Calu3 (cell line): ENCODE measurements around the gene OR5B17. TPM values are rescaled to one million over a fixed set of nuclear protein-coding genes. Genes with fewer than 3 reads are reported as not detected.

Source experiments
- BruUV-seq: library from RNA; stranded (reverse); fragments of 400-500 nt; replicated peaks from 2 replicates; lab custom pipeline; 2021; lab: Mats Ljungman, UMichigan
- CTCF ChIA-PET: fragments of 300-600 bp; sonication (Branson Sonifier 250); formaldehyde crosslinking; loops from one replicate; lab custom pipeline; 2022; ENCODE audit warnings: antibody characterized with exemption; lab: Charles Lee
- DNase-seq: peaks from one replicate; pipeline ENCODE4 v3.0.0; 2022
- H3K27ac Mint-ChIP-seq: one replicate; pipeline ENCODE4 v1.8.0; 2022; ENCODE audit warnings: mixed read lengths; ENCODE audit not compliant: unreplicated experiment
- H3K27me3 Mint-ChIP-seq: one replicate; pipeline ENCODE4 v1.8.0; 2022; ENCODE audit warnings: mixed read lengths; ENCODE audit not compliant: unreplicated experiment
- H3K36me3 Mint-ChIP-seq: one replicate; pipeline ENCODE4 v1.8.0; 2022; ENCODE audit warnings: mild to moderate bottlenecking, moderate library complexity, mixed read lengths; ENCODE audit not compliant: insufficient read depth, unreplicated experiment
- H3K4me1 Mint-ChIP-seq: one replicate; pipeline ENCODE4 v1.8.0; 2022; ENCODE audit warnings: mild to moderate bottlenecking, low read depth, mixed read lengths; ENCODE audit not compliant: unreplicated experiment
- H3K4me3 Mint-ChIP-seq: one replicate; pipeline ENCODE4 v1.8.0; 2022; ENCODE audit warnings: mild to moderate bottlenecking, low read depth, moderate library complexity, mixed read lengths; ENCODE audit not compliant: unreplicated experiment
- H3K9me3 Mint-ChIP-seq: one replicate; pipeline ENCODE4 v1.8.0; 2022; ENCODE audit warnings: low read depth, mixed read lengths; ENCODE audit not compliant: unreplicated experiment
- intact Hi-C: fragments of 100-400 bp; cut with micrococcal nuclease; formaldehyde crosslinking; loops from one replicate; pipeline ENCODE4 v1.10.0; 2022; ENCODE audit not compliant: unreplicated experiment
- total RNA-seq: library from RNA; stranded (reverse); gene quantifications from 2 replicates; pipeline ENCODE4 v1.2.3, GENCODE V29; 2022
- TF ChIP-seq, protein P1 (sequence below): fragments of 200-600 bp; IDR thresholded peaks from one replicate; pipeline ENCODE4 v1.8.0; 2022; ENCODE audit warnings: antibody characterized with exemption; ENCODE audit not compliant: unreplicated experiment

Gene OR5B17
- total RNA-seq, 1 experiment from 2014 or later = not detected

GRCh38 chr11:58316142-58316541 is 42.7 kb downstream of the OR5B17 start:
- Mint-ChIP-seq H3K9me3 (peaks cover 4% of the 10 kb centered on the region), H3K27ac (no peak overlapping the region)
- DNase-seq = no peak

More at GRCh38 chr11:58316142-58316541, 42.7 kb downstream of the OR5B17 start:
- Mint-ChIP-seq H3K4me3 (no peak overlapping the region), H3K27me3 (no peaks in the 10 kb centered on the region), H3K36me3 (no peaks in the 10 kb centered on the region), H3K4me1 (no peaks in the 10 kb centered on the region)
- BruUV-seq = no TSS peak
- intact Hi-C loops = no loop called here
- CTCF ChIA-PET = interaction anchor here (0.5 kb wide), 1 partner anchor 326 kb away, joined by 4 read pairs; no protein-coding TSS in a partner anchor
- TF ChIP-seq, protein P1, sequence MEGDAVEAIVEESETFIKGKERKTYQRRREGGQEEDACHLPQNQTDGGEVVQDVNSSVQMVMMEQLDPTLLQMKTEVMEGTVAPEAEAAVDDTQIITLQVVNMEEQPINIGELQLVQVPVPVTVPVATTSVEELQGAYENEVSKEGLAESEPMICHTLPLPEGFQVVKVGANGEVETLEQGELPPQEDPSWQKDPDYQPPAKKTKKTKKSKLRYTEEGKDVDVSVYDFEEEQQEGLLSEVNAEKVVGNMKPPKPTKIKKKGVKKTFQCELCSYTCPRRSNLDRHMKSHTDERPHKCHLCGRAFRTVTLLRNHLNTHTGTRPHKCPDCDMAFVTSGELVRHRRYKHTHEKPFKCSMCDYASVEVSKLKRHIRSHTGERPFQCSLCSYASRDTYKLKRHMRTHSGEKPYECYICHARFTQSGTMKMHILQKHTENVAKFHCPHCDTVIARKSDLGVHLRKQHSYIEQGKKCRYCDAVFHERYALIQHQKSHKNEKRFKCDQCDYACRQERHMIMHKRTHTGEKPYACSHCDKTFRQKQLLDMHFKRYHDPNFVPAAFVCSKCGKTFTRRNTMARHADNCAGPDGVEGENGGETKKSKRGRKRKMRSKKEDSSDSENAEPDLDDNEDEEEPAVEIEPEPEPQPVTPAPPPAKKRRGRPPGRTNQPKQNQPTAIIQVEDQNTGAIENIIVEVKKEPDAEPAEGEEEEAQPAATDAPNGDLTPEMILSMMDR = no peak

Other genes starting within 250 kb of the OR5B17 start
- gene OR9I1, start 233.5 kb downstream of the OR5B17 start, total RNA-seq = not detected in 2 replicates
- not detected in 2 replicates for gene OR9Q2, start 170.0 kb downstream of the OR5B17 start, total RNA-seq
- gene OR1S2, start 154.9 kb downstream of the OR5B17 start, total RNA-seq = not detected in 2 replicates
- gene OR1S1, start 146.3 kb downstream of the OR5B17 start, total RNA-seq = not detected in 2 replicates
- not detected in 2 replicates for gene OR10Q1, start 130.2 kb downstream of the OR5B17 start, total RNA-seq
- gene OR10W1, start 90.8 kb downstream of the OR5B17 start, total RNA-seq = not detected in 2 replicates
- not detected in 2 replicates for gene OR5B3, start 47.8 kb upstream of the OR5B17 start, total RNA-seq
- not detected in 2 replicates for gene OR5B2, start 69.1 kb upstream of the OR5B17 start, total RNA-seq
- not detected in 2 replicates for gene OR5B12, start 83.2 kb upstream of the OR5B17 start, total RNA-seq
- gene OR5B21, start 149.0 kb upstream of the OR5B17 start, total RNA-seq = not detected in 2 replicates
- 4.0 and 6.0 TPM in 2 replicates for gene LPXN, start 216.8 kb upstream of the OR5B17 start, total RNA-seq
- 61.5 and 61.7 TPM in 2 replicates for gene ZFP91, start 220.0 kb upstream of the OR5B17 start, total RNA-seq